NCI-H1092 treated with DMSO at 0.1 percent for 48 hours (cell line): ENCODE results near the gene PCDHA6.
"Not testable (repeated sequence)": the region's sequence is repeated elsewhere in the genome, so short reads cannot be mapped to it uniquely, and the experiment has no call there.

Source experiments
- DNase-seq: peaks from one replicate; lab custom pipeline; 2025; lab: John Stamatoyannopoulos, UW

PCDHA6 gene

GRCh38 chr5:140827704-140828361 is at the start of gene PCDHA6:
Gene PCDHA6, plus strand, starts transcription at chr5:140827960. Its CDS starts 132 bp downstream, at chr5:140828092.
- no peak for DNase-seq

GRCh38 chr5:140780512-140780911 is 47.2 kb upstream of the PCDHA6 start:
- no peak for DNase-seq

- no peak for DNase-seq
Measured at GRCh38 chr5:140785905-140786686, 41.7 kb upstream of the PCDHA6 start, which contains the start of gene PCDHA1. Gene PCDHA1, plus strand, starts transcription at chr5:140786140.

GRCh38 chr5:140787422-140787821 is 40.3 kb upstream of the PCDHA6 start:
- not testable (repeated sequence) for DNase-seq

- not testable (repeated sequence) for DNase-seq
Measured at GRCh38 chr5:140787849-140788504, 39.8 kb upstream of the PCDHA6 start.

GRCh38 chr5:140791089-140791488 is 36.7 kb upstream of the PCDHA6 start:
- DNase-seq, result no peak

GRCh38 chr5:140794595-140795258 is 33.0 kb upstream of the PCDHA6 start, which contains the start of gene PCDHA2:
Gene PCDHA2, plus strand, starts transcription at chr5:140794852.
- no peak for DNase-seq

- no peak for DNase-seq
Measured at GRCh38 chr5:140795259-140795641, 32.5 kb upstream of the PCDHA6 start.

GRCh38 chr5:140796072-140796717 is 31.6 kb upstream of the PCDHA6 start:
- not testable (repeated sequence) for DNase-seq

GRCh38 chr5:140796718-140797095 is 31.1 kb upstream of the PCDHA6 start:
- no peak for DNase-seq

- DNase-seq, result no peak
Measured at GRCh38 chr5:140800816-140801493, 26.8 kb upstream of the PCDHA6 start, which contains the start of gene PCDHA3. Gene PCDHA3, plus strand, starts transcription at chr5:140801057.

GRCh38 chr5:140801494-140801841 is 26.3 kb upstream of the PCDHA6 start:
- no peak for DNase-seq

GRCh38 chr5:140802381-140802780 is 25.4 kb upstream of the PCDHA6 start:
- DNase-seq, result not testable (repeated sequence)

GRCh38 chr5:140802781-140803271 is 24.9 kb upstream of the PCDHA6 start:
- DNase-seq, result no peak

- peak; percentile 69 for DNase-seq
Measured at GRCh38 chr5:140806834-140807775, 20.7 kb upstream of the PCDHA6 start, which contains the start of gene PCDHA4. Gene PCDHA4, plus strand, starts transcription at chr5:140807068.

- not testable (repeated sequence) for DNase-seq
Measured at GRCh38 chr5:140808241-140808888, 19.4 kb upstream of the PCDHA6 start.

GRCh38 chr5:140808889-140809291 is 18.9 kb upstream of the PCDHA6 start:
- DNase-seq, result no peak

GRCh38 chr5:140821375-140822280 is 6.1 kb upstream of the PCDHA6 start, which contains the start of gene PCDHA5:
Gene PCDHA5, plus strand, starts transcription at chr5:140821613.
- DNase-seq, result no peak
